Endothelial cell of hepatic sinusoid (primary cell): ENCODE results near the gene GSN.

Experiments used
- in situ Hi-C: cut with HindIII; loops from 2 replicates; pipeline ENCODE4 v1.10.0; 2017; ENCODE audit warnings: low sequenced_read_pairs

Gene GSN

GRCh38 chr9:121242219-121242958 is 25.6 kb upstream of the GSN start:
- in situ Hi-C loops: no loop called here

- in situ Hi-C loops: no loop called here
Observed at GRCh38 chr9:121242959-121243346, 25.0 kb upstream of the GSN start.

- in situ Hi-C loops: no loop called here
Observed at GRCh38 chr9:121246821-121247561, 21.0 kb upstream of the GSN start.

- in situ Hi-C loops: no loop called here
Observed at GRCh38 chr9:121249563-121249962, 18.4 kb upstream of the GSN start.

GRCh38 chr9:121252104-121252851 is 15.7 kb upstream of the GSN start:
- in situ Hi-C loops: no loop called here

GRCh38 chr9:121253162-121253561 is 14.8 kb upstream of the GSN start:
- in situ Hi-C loops: no loop called here

GRCh38 chr9:121253821-121254501 is 14.0 kb upstream of the GSN start:
- in situ Hi-C loops: no loop called here

GRCh38 chr9:121259498-121259897 is 8.5 kb upstream of the GSN start:
- in situ Hi-C loops: no loop called here

- in situ Hi-C loops: no loop called here
Observed at GRCh38 chr9:121259935-121260334, 8.0 kb upstream of the GSN start.

- in situ Hi-C loops: no loop called here
Observed at GRCh38 chr9:121260457-121261106, 7.4 kb upstream of the GSN start.

- in situ Hi-C loops: no loop called here
Observed at GRCh38 chr9:121261107-121261460, 6.9 kb upstream of the GSN start.

- in situ Hi-C loops: no loop called here
Observed at GRCh38 chr9:121261755-121262154, 6.2 kb upstream of the GSN start.

GRCh38 chr9:121262423-121262822 is 5.5 kb upstream of the GSN start:
- in situ Hi-C loops: no loop called here

GRCh38 chr9:121262953-121263352 is 5.0 kb upstream of the GSN start:
- in situ Hi-C loops: no loop called here

- in situ Hi-C loops: loop anchor here (5.0 kb wide), 1 partner anchor 39 kb away; no protein-coding TSS in a partner anchor
Observed at GRCh38 chr9:121266356-121266755, 1.6 kb upstream of the GSN start.

GRCh38 chr9:121266906-121267650 is 884 bp upstream of the GSN start:
- in situ Hi-C loops: loop anchor here (5.0 kb wide), 1 partner anchor 40 kb away; no protein-coding TSS in a partner anchor

GRCh38 chr9:121268598-121268850 is 562 bp downstream of the GSN start:
- in situ Hi-C loops: loop anchor here (5.0 kb wide), 1 partner anchor 41 kb away; no protein-coding TSS in a partner anchor

- in situ Hi-C loops: loop anchor here (5.0 kb wide), 1 partner anchor 42 kb away; no protein-coding TSS in a partner anchor
Observed at GRCh38 chr9:121268851-121269641, 1.1 kb downstream of the GSN start.

GRCh38 chr9:121269642-121270254 is 1.8 kb downstream of the GSN start:
- in situ Hi-C loops: loop anchor here (5.0 kb wide), 1 partner anchor 42 kb away; no protein-coding TSS in a partner anchor
